Vagina (tissue), 2 donors: ENCODE results near the gene LZIC. TPM values are rescaled to one million over a fixed set of nuclear protein-coding genes. Genes with fewer than 3 reads are reported as not detected.

Experiments used
- DNase-seq, 2 donors: peaks; one replicate each; pipeline ENCODE4 v3.0.0-alpha.2; 2017; ENCODE audit errors: extremely low spot score in 2 of 2
- H3K27ac ChIP-seq: fragments of 200-600 bp; sonication (generic); one replicate; pipeline ENCODE4 v1.5.1; 2019
- H3K27me3 ChIP-seq: fragments of 200-600 bp; sonication (generic); one replicate; pipeline ENCODE4 v1.5.1; 2019
- H3K36me3 ChIP-seq, 2 donors: fragments of 200-600 bp; sonication (generic); one replicate each; pipeline ENCODE4 v1.5.1; 2017 to 2019
- H3K4me1 ChIP-seq: fragments of 200-600 bp; sonication (generic); one replicate; pipeline ENCODE4 v1.5.1; 2019
- H3K4me3 ChIP-seq, 2 donors: fragments of 200-600 bp; sonication (generic); 1 replicate in 1 of 2; 2 replicates in 1 of 2; pipeline ENCODE4 v1.5.1; 2016 to 2019
- H3K9me3 ChIP-seq: fragments of 200-600 bp; sonication (generic); one replicate; pipeline ENCODE4 v1.5.1; 2019
- POLR2A ChIP-seq, 2 donors: fragments of 450-650 bp; IDR thresholded peaks; one replicate each; pipeline ENCODE4 v1.6.1; 2017; ENCODE audit warnings: antibody characterized with exemption in 2 of 2, mild to moderate bottlenecking in 2 of 2, moderate library complexity in 2 of 2
- POLR2AphosphoS5 ChIP-seq, 2 donors: sonication (generic); formaldehyde crosslinking; IDR thresholded peaks; one replicate each; pipeline ENCODE4 v1.9.0; 2017; ENCODE audit warnings: antibody characterized with exemption in 2 of 2, mild to moderate bottlenecking in 2 of 2, low read depth in 1 of 2; ENCODE audit not compliant: insufficient read depth in 1 of 2
- intact Hi-C: fragments of 100-400 bp; cut with DNase I; formaldehyde crosslinking; loops from one replicate; pipeline ENCODE4 v1.15.1; 2023
- total RNA-seq: library from RNA; depleted of rRNA; stranded (reverse); fragments of >200 nt; gene quantifications from one replicate; pipeline ENCODE4 v1.2.3, GENCODE V29; 2016
- TF ChIP-seq, protein P1 (sequence below), 3 experiments: fragments of 450-650 bp in 2 of 3; fragments of 200-600 bp in 1 of 3; sonication (generic) in 1 of 3; IDR thresholded peaks; one replicate each; pipeline ENCODE4 v1.5.1; 2017 to 2019; ENCODE audit warnings: antibody characterized with exemption in 3 of 3, mild to moderate bottlenecking in 2 of 3, moderate library complexity in 2 of 3

LZIC gene
- total RNA-seq, 1 donor from 2014 or later: 16.5 TPM

- TF ChIP-seq, protein P1, sequence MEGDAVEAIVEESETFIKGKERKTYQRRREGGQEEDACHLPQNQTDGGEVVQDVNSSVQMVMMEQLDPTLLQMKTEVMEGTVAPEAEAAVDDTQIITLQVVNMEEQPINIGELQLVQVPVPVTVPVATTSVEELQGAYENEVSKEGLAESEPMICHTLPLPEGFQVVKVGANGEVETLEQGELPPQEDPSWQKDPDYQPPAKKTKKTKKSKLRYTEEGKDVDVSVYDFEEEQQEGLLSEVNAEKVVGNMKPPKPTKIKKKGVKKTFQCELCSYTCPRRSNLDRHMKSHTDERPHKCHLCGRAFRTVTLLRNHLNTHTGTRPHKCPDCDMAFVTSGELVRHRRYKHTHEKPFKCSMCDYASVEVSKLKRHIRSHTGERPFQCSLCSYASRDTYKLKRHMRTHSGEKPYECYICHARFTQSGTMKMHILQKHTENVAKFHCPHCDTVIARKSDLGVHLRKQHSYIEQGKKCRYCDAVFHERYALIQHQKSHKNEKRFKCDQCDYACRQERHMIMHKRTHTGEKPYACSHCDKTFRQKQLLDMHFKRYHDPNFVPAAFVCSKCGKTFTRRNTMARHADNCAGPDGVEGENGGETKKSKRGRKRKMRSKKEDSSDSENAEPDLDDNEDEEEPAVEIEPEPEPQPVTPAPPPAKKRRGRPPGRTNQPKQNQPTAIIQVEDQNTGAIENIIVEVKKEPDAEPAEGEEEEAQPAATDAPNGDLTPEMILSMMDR (IDR thresholded peaks at IDR 0.05): no peak
- TF ChIP-seq POLR2AphosphoS5 (IDR thresholded peaks at IDR 0.05; ENCODE audit: insufficient read depth in 1 of 2, low read depth in 1 of 2) (no peak), POLR2A (IDR thresholded peaks at IDR 0.05) (no peak)
- H3K4me3 ChIP-seq: no peak overlapping the region
- H3K27ac ChIP-seq: no peak overlapping the region
- peaks cover 30% of the 10 kb centered on the region for H3K4me1 ChIP-seq
- H3K9me3 ChIP-seq: no peaks in the 10 kb centered on the region
- H3K36me3 ChIP-seq: no peaks in the 10 kb centered on the region
- intact Hi-C loops: no loop called here
- no peak for DNase-seq
- no peaks in the 10 kb centered on the region for H3K27me3 ChIP-seq
Observed at GRCh38 chr1:9912264-9912936, 30.8 kb downstream of the LZIC start.

DNA sequence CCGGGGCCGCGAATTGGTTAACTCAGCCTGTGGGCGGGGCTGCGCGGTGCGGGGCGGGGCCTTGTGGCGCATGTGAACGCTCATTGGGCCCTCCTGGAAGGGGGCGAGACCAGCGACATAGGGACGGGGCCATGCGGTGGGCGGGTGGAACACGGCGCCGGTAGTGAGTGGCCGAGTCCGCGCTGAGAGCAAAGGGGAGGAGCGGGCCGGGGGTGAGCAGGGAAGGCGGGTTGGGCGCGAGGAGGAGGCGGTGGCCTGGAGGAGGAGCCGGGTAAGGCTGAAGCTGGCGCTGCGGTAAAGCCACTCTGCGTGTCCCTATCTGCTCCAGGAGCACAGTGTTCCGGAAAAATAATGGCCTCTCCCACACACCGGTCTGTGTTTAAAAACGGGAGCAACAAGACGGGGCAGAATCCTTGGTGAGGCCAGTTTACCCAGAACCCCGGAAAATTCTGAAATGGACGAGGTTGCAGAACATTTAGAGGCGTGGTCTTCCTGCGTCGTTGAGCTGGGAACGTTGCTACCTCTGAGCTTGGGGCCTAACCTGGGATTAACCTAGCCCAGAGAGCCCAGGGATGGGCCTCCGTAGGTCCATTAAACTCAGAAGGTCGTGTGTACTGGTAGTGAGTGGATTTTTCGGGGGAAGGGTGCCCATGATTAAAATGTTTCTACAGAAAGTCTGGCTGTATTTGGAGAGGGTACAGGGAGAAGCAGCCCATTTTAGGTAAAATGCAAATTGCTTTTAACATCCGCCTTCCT is 32.6 kb downstream of the LZIC start:
- no peaks in the 10 kb centered on the region for H3K9me3 ChIP-seq
- H3K4me1 ChIP-seq: peaks cover 40% of the 10 kb centered on the region
- TF ChIP-seq POLR2AphosphoS5 (IDR thresholded peaks at IDR 0.05; ENCODE audit: insufficient read depth in 1 of 2, low read depth in 1 of 2): peak; percentile 62 to 96
- TF ChIP-seq, protein P1 (IDR thresholded peaks at IDR 0.05): no peak
- TF ChIP-seq POLR2A (IDR thresholded peaks at IDR 0.05): peak; percentile 61 to 86
- peak overlapping the region; percentile 81 for H3K27ac ChIP-seq
- DNase-seq: peak; percentile 99
- no peaks in the 10 kb centered on the region for H3K36me3 ChIP-seq
- intact Hi-C loops: no loop called here
- peak overlapping the region; percentile 53 to 63 for H3K4me3 ChIP-seq
- no peaks in the 10 kb centered on the region for H3K27me3 ChIP-seq

GRCh38 chr1:9910076-9910422 is 33.1 kb downstream of the LZIC start, which contains the start of gene CTNNBIP1:
TSS of gene CTNNBIP1 (minus strand) at chr1:9910269. CDS start at chr1:9872064, 38,205 bp downstream.
- peak within 1 kb of the TSS; percentile 81 for H3K27ac ChIP-seq
- H3K4me3 ChIP-seq: peak within 1 kb of the TSS; percentile 82 to 89
- peak in 1 of 2 donors; percentile 58 for TF ChIP-seq POLR2A (IDR thresholded peaks at IDR 0.05)
- TF ChIP-seq, protein P1 (IDR thresholded peaks at IDR 0.05): no peak
- H3K36me3 ChIP-seq: no peaks in the 10 kb centered on the region
- no peaks in the 10 kb centered on the region for H3K27me3 ChIP-seq
- intact Hi-C loops: no loop called here
- no peak for DNase-seq
- H3K9me3 ChIP-seq: no peaks in the 10 kb centered on the region
- peaks cover 40% of the 10 kb centered on the region for H3K4me1 ChIP-seq

GRCh38 chr1:9909234-9910046 is 33.8 kb downstream of the LZIC start:
- Histone ChIP-seq H3K27ac (peak overlapping the region; percentile 68), H3K27me3 (no peaks in the 10 kb centered on the region), H3K36me3 (no peaks in the 10 kb centered on the region), H3K4me3 (peak overlapping the region; percentile 82 to 89), H3K4me1 (peaks cover 40% of the 10 kb centered on the region), H3K9me3 (no peaks in the 10 kb centered on the region)
- DNase-seq: no peak
- TF ChIP-seq POLR2AphosphoS5 (IDR thresholded peaks at IDR 0.05; ENCODE audit: insufficient read depth in 1 of 2, low read depth in 1 of 2) (peak in 1 of 2 donors; percentile 21), POLR2A (IDR thresholded peaks at IDR 0.05) (no peak)
- TF ChIP-seq, protein P1 (IDR thresholded peaks at IDR 0.05): no peak
- intact Hi-C loops: no loop called here
